ENCODE data around the gene IL18R1. TPM values are rescaled to one million over a fixed set of nuclear protein-coding genes. Genes with fewer than 3 reads are reported as not detected.

The IL18R1 gene
- total and polyA plus RNA-seq, 9 of the 15 experiments (the other 6 are each of a cell fraction or from before 2014, with no cell fraction given): 0.55 to 10.0 (median 2.5) TPM

GRCh38 chr2:102418421-102418961 is 62.9 kb downstream of the IL18R1 start (continued):
- TF ChIP-seq ZNF740 (CRISPR knock-in tag; IDR thresholded peaks at IDR 0.05) (no peak), ZNF740 (tag; IDR thresholded peaks at IDR 0.05) (no peak), SOX6 (IDR thresholded peaks at IDR 0.05) (peak; percentile 71), ZNF174 (CRISPR knock-in tag; IDR thresholded peaks at IDR 0.05) (0 out of 2 replicates have a peak, but pooled peaks have one; percentile 29), STAT5A (IDR thresholded peaks at IDR 0.05; ENCODE audit: borderline replicate concordance, low read length) (peak; percentile 36; the same call in 1 of the 2 replicates), DPF2 (IDR thresholded peaks at IDR 0.05) (peak; percentile 87), TBL1XR1 (IDR thresholded peaks at IDR 0.05; ENCODE audit: low read length in 2 of 2) (no peak), SMARCA4 (IDR thresholded peaks at IDR 0.05) (peak; percentile 87), ZEB2 (IDR thresholded peaks at IDR 0.05) (peak; percentile 84), KAT8 (IDR thresholded peaks at IDR 0.05; ENCODE audit: low read depth) (no peak), ZNF785 (CRISPR knock-in tag; IDR thresholded peaks at IDR 0.05) (no peak), TGIF2 (CRISPR knock-in tag; IDR thresholded peaks at IDR 0.05) (no peak), CBFA2T3 (IDR thresholded peaks at IDR 0.05) (peak; percentile 64), MECOM (CRISPR knock-in tag; IDR thresholded peaks at IDR 0.05) (peak; percentile 97), TEAD2 (tag; IDR thresholded peaks at IDR 0.05) (no peak), SP2 (IDR thresholded peaks at IDR 0.05; ENCODE audit: extremely low read depth, low read depth, low read length, poor library complexity, severe bottlenecking) (no peak), NR2C1 (IDR thresholded peaks at IDR 0.05) (no peak), NR2C1 (tag; IDR thresholded peaks at IDR 0.05) (no peak), TAL1 (IDR thresholded peaks at IDR 0.05) (peak; percentile 48), TRIM24 (IDR thresholded peaks at IDR 0.05) (peak; percentile 46 to 73; a peak in 3 of 4 replicates), FOSL1 (tag; conservative IDR thresholded peaks at IDR 0.05) (peak; percentile 86), CTCFL (IDR thresholded peaks at IDR 0.05; ENCODE audit: borderline replicate concordance, insufficient read depth, low read depth, low read length, poor library complexity, severe bottlenecking) (no peak), ARID4B (CRISPR knock-in tag; IDR thresholded peaks at IDR 0.05) (no peak), SRSF9 (IDR thresholded peaks at IDR 0.05; ENCODE audit: borderline replicate concordance, low read depth, low read length) (no peak)

All from K562 (cell line).